Astrocyte (in vitro differentiated cells and primary cell): ENCODE data around the gene TMEM45A. TPM values are rescaled to one million over a fixed set of nuclear protein-coding genes. Genes with fewer than 3 reads are reported as not detected.
"Not testable (repeated sequence)": the region's sequence is repeated elsewhere in the genome, so short reads cannot be mapped to it uniquely, and the experiment has no call there.

Experiments
- DNase-seq: peaks from one replicate; pipeline ENCODE4 v3.0.0-alpha.2; 2010; ENCODE audit warnings: low read depth
- FAIRE-seq: peaks from 2 replicates; lab custom pipeline; 2011; peaks lifted over from hg19 to GRCh38; lab: Jason Lieb, UNC
- H2AFZ ChIP-seq: 2 replicates; pipeline ENCODE4 v1.6.0; 2012; ENCODE audit warnings: low read depth, low read length, inconsistent platforms
- H3K27ac ChIP-seq: 2 replicates; pipeline ENCODE4 v1.5.1; 2011; ENCODE audit warnings: low read depth, low read length, inconsistent platforms
- H3K27me3 ChIP-seq: 2 replicates; pipeline ENCODE4 v1.6.0; 2011; ENCODE audit warnings: low read length, inconsistent platforms; ENCODE audit not compliant: insufficient read depth
- H3K36me3 ChIP-seq: 2 replicates; pipeline ENCODE4 v1.5.1; 2011; ENCODE audit warnings: low read length, inconsistent platforms; ENCODE audit not compliant: insufficient read depth
- H3K4me1 ChIP-seq: 2 replicates; pipeline ENCODE4 v1.5.1; 2011; ENCODE audit warnings: low read length, inconsistent platforms; ENCODE audit not compliant: insufficient read depth
- H3K4me2 ChIP-seq: 2 replicates; pipeline ENCODE4 v1.6.0; 2012; ENCODE audit warnings: low read length, inconsistent platforms
- H3K4me3 ChIP-seq: 2 replicates; pipeline ENCODE4 v1.5.1; 2011; ENCODE audit warnings: low read depth, mild to moderate bottlenecking, low read length, inconsistent platforms; ENCODE audit not compliant: insufficient read depth
- H3K79me2 ChIP-seq: 2 replicates; pipeline ENCODE4 v1.6.0; 2012; ENCODE audit warnings: mild to moderate bottlenecking, low read length, inconsistent platforms; ENCODE audit not compliant: insufficient read depth
- H3K9ac ChIP-seq: 2 replicates; pipeline ENCODE4 v1.6.0; 2012; ENCODE audit warnings: mild to moderate bottlenecking, low read length, inconsistent platforms
- H3K9me3 ChIP-seq: 2 replicates; pipeline ENCODE4 v1.5.1; 2012; ENCODE audit warnings: low read depth, mild to moderate bottlenecking, low read length, inconsistent platforms; ENCODE audit not compliant: insufficient read depth
- H4K20me1 ChIP-seq: 2 replicates; pipeline ENCODE4 v1.6.0; 2012; ENCODE audit warnings: low read length, inconsistent platforms; ENCODE audit not compliant: insufficient read depth
- H3K27ac Mint-ChIP-seq: one replicate; pipeline ENCODE4 v1.8.0; 2021; ENCODE audit warnings: mild to moderate bottlenecking, mixed read lengths; ENCODE audit not compliant: unreplicated experiment
- H3K27me3 Mint-ChIP-seq: one replicate; pipeline ENCODE4 v1.8.0; 2021; ENCODE audit warnings: low read depth, mixed read lengths; ENCODE audit not compliant: unreplicated experiment
- H3K36me3 Mint-ChIP-seq: one replicate; pipeline ENCODE4 v1.8.0; 2021; ENCODE audit warnings: low read depth, mixed read lengths; ENCODE audit not compliant: unreplicated experiment
- H3K4me1 Mint-ChIP-seq: one replicate; pipeline ENCODE4 v1.8.0; 2021; ENCODE audit warnings: low read depth, mixed read lengths; ENCODE audit not compliant: unreplicated experiment
- H3K4me3 Mint-ChIP-seq: one replicate; pipeline ENCODE4 v1.8.0; 2021; ENCODE audit warnings: mild to moderate bottlenecking, moderate library complexity, mixed read lengths; ENCODE audit not compliant: unreplicated experiment
- H3K9me3 Mint-ChIP-seq: one replicate; pipeline ENCODE4 v1.8.0; 2021; ENCODE audit warnings: mild to moderate bottlenecking, mixed read lengths; ENCODE audit not compliant: unreplicated experiment
- CTCF ChIP-seq: IDR thresholded peaks from 2 replicates; pipeline ENCODE4 v1.5.1; 2011; ENCODE audit warnings: low read depth, mild to moderate bottlenecking, inconsistent platforms, low read length, moderate library complexity; ENCODE audit not compliant: insufficient read depth
- EZH2 ChIP-seq: IDR thresholded peaks from 2 replicates; pipeline ENCODE4 v1.6.1; 2012; ENCODE audit warnings: mild to moderate bottlenecking, low read length, inconsistent platforms; ENCODE audit not compliant: insufficient read depth
- total RNA-seq: library from RNA; stranded (reverse); gene quantifications from 2 replicates; pipeline ENCODE4 v1.2.1, GENCODE V29; 2021

TMEM45A gene
- total RNA-seq, 1 donor from 2014 or later, result 35.5 TPM

- H3K79me2 ChIP-seq, result no peaks in the 10 kb centered on the region
- peaks cover 7% of the 10 kb centered on the region for H3K9me3 ChIP-seq
- Mint-ChIP-seq H3K4me3 (no peak overlapping the region), H3K4me1 (no peaks in the 10 kb centered on the region), H3K27ac (no peak overlapping the region), H3K9me3 (peaks cover 28% of the 10 kb centered on the region), H3K36me3 (peaks cover 1% of the 10 kb centered on the region), H3K27me3 (peaks cover 1% of the 10 kb centered on the region)
- no peaks in the 10 kb centered on the region for H3K36me3 ChIP-seq
- no peak overlapping the region for H3K4me2 ChIP-seq
- H3K9ac ChIP-seq, result no peak overlapping the region
- no peak for TF ChIP-seq EZH2
- TF ChIP-seq CTCF, result no peak
- no peaks in the 10 kb centered on the region for H3K4me1 ChIP-seq
- H4K20me1 ChIP-seq, result no peaks in the 10 kb centered on the region
- DNase-seq, result no peak
- no peak for FAIRE-seq
- H3K4me3 ChIP-seq, result no peak overlapping the region
- no peak overlapping the region for H3K27ac ChIP-seq
- H2AFZ ChIP-seq, result no peak overlapping the region
- no peaks in the 10 kb centered on the region for H3K27me3 ChIP-seq
Measured at GRCh38 chr3:100470951-100471350, 21.5 kb upstream of the TMEM45A start.

DNA sequence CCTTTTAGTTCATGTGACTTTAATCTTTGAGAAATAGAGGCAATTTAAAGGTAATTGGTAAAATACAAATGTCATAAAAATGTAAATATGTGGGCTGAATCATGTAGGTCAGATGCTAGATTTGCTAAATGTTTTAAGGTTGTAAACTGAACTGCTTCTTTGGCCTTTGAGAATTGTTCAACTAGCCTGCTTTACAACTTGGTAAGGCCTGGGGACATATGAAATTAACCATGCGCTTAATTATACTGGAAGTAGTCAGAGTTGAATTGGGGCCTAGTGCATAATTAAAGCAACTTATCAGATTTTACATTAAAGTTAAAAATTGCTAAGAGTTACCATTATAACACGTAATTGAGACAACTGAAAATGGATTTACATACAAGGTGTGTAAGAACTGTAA, 21.0 kb upstream of the TMEM45A start:
- no peak overlapping the region for H3K27ac Mint-ChIP-seq
- peaks cover 1% of the 10 kb centered on the region for H3K27me3 Mint-ChIP-seq
- peaks cover 28% of the 10 kb centered on the region for H3K9me3 Mint-ChIP-seq
- no peak overlapping the region for H3K27ac ChIP-seq
- TF ChIP-seq CTCF, result no peak
- no peak for TF ChIP-seq EZH2
- peaks cover 7% of the 10 kb centered on the region for H3K9me3 ChIP-seq
- no peaks in the 10 kb centered on the region for H4K20me1 ChIP-seq
- no peaks in the 10 kb centered on the region for H3K79me2 ChIP-seq
- no peaks in the 10 kb centered on the region for H3K4me1 Mint-ChIP-seq
- DNase-seq (no peak), FAIRE-seq (no peak)
- H3K4me3 ChIP-seq, result no peak overlapping the region
- no peaks in the 10 kb centered on the region for H3K36me3 ChIP-seq
- no peak overlapping the region for H2AFZ ChIP-seq
- no peak overlapping the region for H3K9ac ChIP-seq
- H3K36me3 Mint-ChIP-seq, result peaks cover 1% of the 10 kb centered on the region
- no peak overlapping the region for H3K4me3 Mint-ChIP-seq
- H3K27me3 ChIP-seq, result no peaks in the 10 kb centered on the region
- H3K4me2 ChIP-seq, result no peak overlapping the region
- H3K4me1 ChIP-seq, result no peaks in the 10 kb centered on the region

- H3K9me3 Mint-ChIP-seq, result peaks cover 11% of the 10 kb centered on the region
- H3K36me3 Mint-ChIP-seq, H3K27ac ChIP-seq, H3K36me3 ChIP-seq, H3K79me2 ChIP-seq, H3K9me3 ChIP-seq, H3K4me2 ChIP-seq, H3K27ac Mint-ChIP-seq, H3K4me1 ChIP-seq, H3K4me3 Mint-ChIP-seq, H3K4me1 Mint-ChIP-seq, H2AFZ ChIP-seq, H3K27me3 Mint-ChIP-seq, H3K27me3 ChIP-seq, H4K20me1 ChIP-seq, DNase-seq, FAIRE-seq, H3K9ac ChIP-seq, H3K4me3 ChIP-seq: not testable (repeated sequence)
Measured at GRCh38 chr3:100477851-100478360, 14.5 kb upstream of the TMEM45A start.

DNA sequence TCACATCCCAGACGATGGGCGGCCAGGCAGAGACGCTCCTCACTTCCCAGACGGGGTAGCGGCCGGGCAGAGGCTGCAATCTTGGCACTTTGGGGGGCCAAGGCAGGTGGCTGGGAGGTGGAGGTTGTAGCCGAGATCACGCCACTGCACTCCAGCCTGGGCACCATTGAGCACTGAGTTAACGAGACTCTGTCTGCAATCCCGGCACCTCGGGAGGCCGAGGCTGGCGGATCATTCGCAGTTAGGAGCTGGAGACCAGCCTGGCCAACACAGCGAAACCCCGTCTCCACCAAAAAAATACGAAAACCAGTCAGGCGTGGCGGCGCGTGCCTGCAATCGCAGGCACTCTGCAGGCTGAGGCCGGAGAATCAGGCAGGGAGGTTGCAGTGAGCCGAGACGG, 13.9 kb upstream of the TMEM45A start:
- H3K27me3 Mint-ChIP-seq, H3K36me3 Mint-ChIP-seq, H3K27me3 ChIP-seq, H3K27ac ChIP-seq, H3K4me3 Mint-ChIP-seq, DNase-seq, H3K79me2 ChIP-seq, H3K4me1 ChIP-seq, H3K9me3 ChIP-seq, H3K36me3 ChIP-seq, H3K4me2 ChIP-seq, FAIRE-seq, H4K20me1 ChIP-seq, H3K4me3 ChIP-seq, H2AFZ ChIP-seq, H3K9ac ChIP-seq, H3K27ac Mint-ChIP-seq, H3K4me1 Mint-ChIP-seq: not testable (repeated sequence)
- peaks cover 10% of the 10 kb centered on the region for H3K9me3 Mint-ChIP-seq
